Activated gamma-delta T cell (primary cell): Measurements from ENCODE around the gene MTLN.
"Not testable (repeated sequence)": the region's sequence is repeated elsewhere in the genome, so short reads cannot be mapped to it uniquely, and the experiment has no call there.

Experiments
- DNase-seq: peaks from one replicate; lab custom pipeline; 2025; lab: John Stamatoyannopoulos, UW
- total RNA-seq, 2 donors: gene quantifications; one replicate each; lab custom pipeline; 2026; lab: John Stamatoyannopoulos, UW

The MTLN gene
- 6.3 to 7.5 reads per million in 2 donors for total RNA-seq

- peak; percentile 62 for DNase-seq
Observed at GRCh38 chr2:110211938-110212858, at the start of gene MTLN. MTLN (minus strand) TSS chr2:110212547; CDS start chr2:110212525, 22 bp downstream.

- DNase-seq: not testable (repeated sequence)
Observed at GRCh38 chr2:110261910-110262309, 49.6 kb upstream of the MTLN start.

GRCh38 chr2:110248081-110248795, 35.9 kb upstream of the MTLN start:
- DNase-seq: not testable (repeated sequence)

GRCh38 chr2:110245488-110246435, 33.4 kb upstream of the MTLN start:
- DNase-seq: not testable (repeated sequence)

- DNase-seq: not testable (repeated sequence)
Observed at GRCh38 chr2:110243283-110243682, 30.9 kb upstream of the MTLN start.

- DNase-seq: not testable (repeated sequence)
Observed at GRCh38 chr2:110234514-110234913, 22.2 kb upstream of the MTLN start.

- not testable (repeated sequence) for DNase-seq
Observed at GRCh38 chr2:110229886-110230285, 17.5 kb upstream of the MTLN start.

GRCh38 chr2:110222626-110223025, 10.3 kb upstream of the MTLN start:
- not testable (repeated sequence) for DNase-seq

- DNase-seq: no peak
Observed at GRCh38 chr2:110221938-110222337, 9.6 kb upstream of the MTLN start.

- DNase-seq: no peak
Observed at GRCh38 chr2:110220190-110220564, 7.8 kb upstream of the MTLN start.

GRCh38 chr2:110219496-110220189, 7.3 kb upstream of the MTLN start:
- DNase-seq: no peak

GRCh38 chr2:110218889-110219288, 6.5 kb upstream of the MTLN start:
- DNase-seq: not testable (repeated sequence)

- no peak for DNase-seq
Observed at GRCh38 chr2:110216803-110217202, 4.5 kb upstream of the MTLN start.

GRCh38 chr2:110216199-110216598, 3.9 kb upstream of the MTLN start:
- DNase-seq: no peak

GRCh38 chr2:110215566-110216158, 3.3 kb upstream of the MTLN start:
- no peak for DNase-seq

GRCh38 chr2:110215091-110215490, 2.7 kb upstream of the MTLN start:
- no peak for DNase-seq

GRCh38 chr2:110213522-110213921, 1.2 kb upstream of the MTLN start:
- DNase-seq: not testable (repeated sequence)

- DNase-seq: no peak
Observed at GRCh38 chr2:110205660-110206455, 6.5 kb downstream of the MTLN start.
